GM19193 (cell line): Measurements from ENCODE around the gene OR2T4.

Source experiments
- POLR2A ChIP-seq: IDR thresholded peaks from 4 replicates; pipeline ENCODE4 v1.6.1; 2011; ENCODE audit not compliant: insufficient read depth, insufficient read length; ENCODE audit errors: extremely low read depth

The OR2T4 gene

DNA sequence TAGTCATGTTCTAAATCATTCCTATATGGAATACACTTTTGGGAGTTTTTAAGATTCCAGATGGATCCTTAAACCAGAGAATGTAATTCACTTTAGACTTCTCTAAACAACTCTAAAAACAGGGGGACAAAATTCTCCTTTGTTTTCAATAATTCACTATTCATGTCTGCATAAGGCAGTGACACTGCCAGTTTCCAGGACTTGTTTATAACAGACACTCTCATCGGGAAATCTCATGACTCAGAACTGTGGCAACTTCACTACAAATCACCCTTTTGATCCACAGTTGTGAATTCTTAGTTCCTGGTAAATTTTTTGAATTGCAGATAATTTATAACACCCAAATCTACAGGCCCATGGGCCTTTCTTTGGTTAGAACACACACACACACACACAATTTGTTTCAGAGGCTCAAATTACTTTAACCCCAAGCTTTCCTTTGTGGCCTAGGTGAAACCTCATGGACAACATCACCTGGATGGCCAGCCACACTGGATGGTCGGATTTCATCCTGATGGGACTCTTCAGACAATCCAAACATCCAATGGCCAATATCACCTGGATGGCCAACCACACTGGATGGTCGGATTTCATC is at the start of gene OR2T4:
Gene OR2T4 (plus strand): TSS at position 545 of the 595 bp plus-strand sequence. CDS start 0 bp downstream, at position 545.
- TF ChIP-seq POLR2A, result no peak

DNA sequence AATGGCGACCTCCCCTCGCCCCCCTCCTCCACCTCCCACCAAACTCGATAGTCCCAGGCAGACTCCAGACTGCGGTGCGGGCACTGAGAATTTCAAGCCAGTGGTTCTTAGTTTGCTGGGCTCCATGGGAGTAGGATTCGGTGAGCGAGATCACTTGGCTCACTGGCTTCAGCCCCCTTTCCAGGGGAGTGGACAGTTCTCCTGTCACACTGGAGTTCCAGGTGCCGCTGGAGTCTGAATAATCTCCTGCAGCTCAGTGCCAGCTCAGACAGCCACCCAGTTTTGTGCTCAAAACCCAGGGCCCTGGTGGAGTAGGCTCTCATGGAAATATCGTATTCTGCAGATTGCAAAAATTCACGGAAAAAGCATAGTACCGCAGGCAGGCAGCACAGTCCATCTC is 44.7 kb upstream of the OR2T4 start:
- no peak for TF ChIP-seq POLR2A

- no peak for TF ChIP-seq POLR2A
Measured at GRCh38 chr1:248324468-248324867, 37.0 kb upstream of the OR2T4 start, which contains the start of gene OR2M7. OR2M7 (minus strand) TSS chr1:248324568; CDS start chr1:248324568, 0 bp downstream.

DNA sequence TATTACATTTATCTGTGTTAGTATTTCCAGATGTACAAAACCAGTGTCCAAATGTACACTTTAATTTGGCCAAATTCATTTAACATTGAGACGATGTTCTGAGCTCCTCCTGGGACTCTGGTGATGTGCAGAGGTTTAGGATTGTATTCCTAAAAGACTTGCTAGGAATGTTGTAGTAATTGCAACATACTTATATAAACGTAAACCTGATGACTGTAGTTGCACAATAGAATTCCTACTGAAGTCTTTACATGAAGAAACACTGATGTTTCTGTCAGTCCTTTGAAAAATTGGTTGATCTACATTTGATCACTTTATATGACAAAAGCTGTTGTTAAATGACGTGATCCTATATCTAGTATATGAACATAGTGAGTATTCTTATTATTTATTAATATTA is 18.0 kb upstream of the OR2T4 start:
- TF ChIP-seq POLR2A, result no peak

DNA sequence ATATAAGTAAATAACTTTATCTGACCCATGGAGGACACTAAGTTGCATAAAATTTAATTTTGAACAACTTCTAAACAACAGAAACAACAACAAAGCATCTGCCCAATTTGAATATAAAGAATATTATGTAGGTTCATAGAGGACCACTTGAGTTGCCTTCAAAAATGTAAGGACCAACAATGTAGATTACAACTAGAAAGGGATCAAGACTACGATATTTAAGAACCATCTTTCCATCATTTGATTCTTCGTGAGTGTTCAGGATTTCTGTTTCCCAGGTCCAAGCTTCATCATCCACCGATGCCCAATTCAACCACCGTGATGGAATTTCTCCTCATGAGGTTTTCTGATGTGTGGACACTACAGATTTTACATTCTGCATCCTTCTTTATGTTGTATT is 13.0 kb upstream of the OR2T4 start, which contains the start of gene OR14C36:
Gene OR14C36 (plus strand): TSS at position 301 of the 400 bp plus-strand sequence. CDS start 0 bp downstream, at position 301.
- TF ChIP-seq POLR2A, result no peak

- no peak for TF ChIP-seq POLR2A
Measured at GRCh38 chr1:248359415-248359814, 2.0 kb upstream of the OR2T4 start.

DNA sequence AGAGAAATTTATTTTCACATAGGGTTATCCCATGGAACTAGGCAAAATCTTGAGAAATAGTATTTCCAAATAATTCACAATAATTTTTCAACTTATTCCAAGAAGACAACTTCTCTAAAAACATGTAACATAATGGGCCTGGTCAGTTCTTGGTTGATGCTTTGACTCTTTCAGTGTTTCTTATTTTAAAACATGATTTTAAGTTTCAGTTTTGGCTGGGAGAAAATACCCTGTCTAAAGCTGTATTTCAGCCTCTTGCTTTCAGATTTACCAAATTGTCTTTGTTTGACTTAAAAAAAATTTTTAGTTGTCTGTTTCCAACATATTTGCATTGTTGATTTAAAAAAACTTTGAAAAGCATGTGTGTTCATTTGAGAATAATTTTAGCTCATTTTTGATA is 5.1 kb downstream of the OR2T4 start:
- no peak for TF ChIP-seq POLR2A

- TF ChIP-seq POLR2A, result no peak
Measured at GRCh38 chr1:248372394-248372793, 10.9 kb downstream of the OR2T4 start.

GRCh38 chr1:248373761-248374160 is 12.3 kb downstream of the OR2T4 start:
- no peak for TF ChIP-seq POLR2A

DNA sequence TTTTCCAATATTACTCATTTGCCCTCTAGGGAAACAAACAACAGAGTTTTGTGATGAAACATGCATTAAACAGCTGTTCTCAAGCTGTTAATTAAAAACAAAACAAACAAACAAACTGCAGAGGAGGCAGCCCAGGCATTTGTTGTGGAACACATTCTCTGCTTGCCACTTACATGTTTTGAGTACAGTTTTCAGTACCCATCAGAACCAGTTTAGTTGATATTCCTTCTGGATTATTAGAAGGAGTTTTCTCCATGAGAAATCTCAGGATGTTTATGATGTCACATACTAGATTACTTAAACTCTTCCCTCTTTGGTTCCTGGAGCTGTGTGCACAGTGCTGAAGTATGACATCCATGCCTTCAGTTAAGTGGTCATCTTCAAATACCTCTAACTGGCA is 14.0 kb downstream of the OR2T4 start, which contains the start of gene OR2T6:
Gene OR2T6 (plus strand): TSS at position 301 of the 400 bp plus-strand sequence. CDS start 11,863 bp downstream, outside the sequence.
- TF ChIP-seq POLR2A, result no peak

DNA sequence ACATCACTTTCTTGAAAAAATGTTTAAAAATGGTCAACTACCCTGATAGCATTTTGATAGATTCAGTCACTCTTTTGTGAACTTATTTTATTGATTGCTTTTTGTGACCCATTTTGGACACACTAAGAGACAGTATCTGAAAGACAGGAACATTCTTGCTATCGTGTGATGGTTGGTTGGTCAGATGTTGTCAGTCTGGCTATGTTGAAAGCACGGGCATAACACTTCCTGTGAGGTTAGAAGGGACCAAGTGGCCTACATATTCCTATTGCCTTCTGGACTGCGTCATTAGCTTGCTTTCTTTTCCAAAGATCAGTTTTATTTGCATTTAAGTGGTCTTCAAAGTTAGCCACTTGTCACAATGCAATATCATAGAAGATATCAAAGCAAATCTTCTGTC is 15.5 kb downstream of the OR2T4 start:
- TF ChIP-seq POLR2A, result no peak

GRCh38 chr1:248380854-248381253 is 19.4 kb downstream of the OR2T4 start:
- TF ChIP-seq POLR2A, result no peak

GRCh38 chr1:248388426-248388825 is 27.0 kb downstream of the OR2T4 start:
- no peak for TF ChIP-seq POLR2A

DNA sequence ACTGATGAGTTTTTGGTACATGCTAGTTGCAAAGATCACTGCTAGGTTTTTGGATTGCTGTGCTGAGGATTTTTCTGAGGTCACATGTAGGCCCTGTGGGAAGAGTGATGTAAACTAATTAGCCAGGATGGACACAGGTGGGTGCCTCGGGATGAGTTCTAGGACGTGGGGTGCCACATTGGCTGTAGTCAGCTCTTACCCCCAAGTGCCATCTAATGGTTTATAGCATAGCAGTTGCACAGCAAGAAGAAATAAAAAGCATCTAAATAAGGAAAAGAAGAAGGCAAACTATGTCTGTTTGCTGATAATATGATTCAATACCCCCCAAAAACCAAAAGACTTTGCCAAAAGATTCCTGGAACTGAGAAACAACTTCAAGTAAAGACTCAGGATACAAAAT is 31.6 kb downstream of the OR2T4 start:
- TF ChIP-seq POLR2A, result no peak

- TF ChIP-seq POLR2A, result no peak
Measured at GRCh38 chr1:248402748-248403147, 41.3 kb downstream of the OR2T4 start, which contains the start of gene OR2T1. OR2T1 (plus strand) TSS chr1:248403048; CDS start chr1:248406148, 3,100 bp downstream.

- TF ChIP-seq POLR2A, result no peak
Measured at GRCh38 chr1:248404024-248404423, 42.6 kb downstream of the OR2T4 start.

DNA sequence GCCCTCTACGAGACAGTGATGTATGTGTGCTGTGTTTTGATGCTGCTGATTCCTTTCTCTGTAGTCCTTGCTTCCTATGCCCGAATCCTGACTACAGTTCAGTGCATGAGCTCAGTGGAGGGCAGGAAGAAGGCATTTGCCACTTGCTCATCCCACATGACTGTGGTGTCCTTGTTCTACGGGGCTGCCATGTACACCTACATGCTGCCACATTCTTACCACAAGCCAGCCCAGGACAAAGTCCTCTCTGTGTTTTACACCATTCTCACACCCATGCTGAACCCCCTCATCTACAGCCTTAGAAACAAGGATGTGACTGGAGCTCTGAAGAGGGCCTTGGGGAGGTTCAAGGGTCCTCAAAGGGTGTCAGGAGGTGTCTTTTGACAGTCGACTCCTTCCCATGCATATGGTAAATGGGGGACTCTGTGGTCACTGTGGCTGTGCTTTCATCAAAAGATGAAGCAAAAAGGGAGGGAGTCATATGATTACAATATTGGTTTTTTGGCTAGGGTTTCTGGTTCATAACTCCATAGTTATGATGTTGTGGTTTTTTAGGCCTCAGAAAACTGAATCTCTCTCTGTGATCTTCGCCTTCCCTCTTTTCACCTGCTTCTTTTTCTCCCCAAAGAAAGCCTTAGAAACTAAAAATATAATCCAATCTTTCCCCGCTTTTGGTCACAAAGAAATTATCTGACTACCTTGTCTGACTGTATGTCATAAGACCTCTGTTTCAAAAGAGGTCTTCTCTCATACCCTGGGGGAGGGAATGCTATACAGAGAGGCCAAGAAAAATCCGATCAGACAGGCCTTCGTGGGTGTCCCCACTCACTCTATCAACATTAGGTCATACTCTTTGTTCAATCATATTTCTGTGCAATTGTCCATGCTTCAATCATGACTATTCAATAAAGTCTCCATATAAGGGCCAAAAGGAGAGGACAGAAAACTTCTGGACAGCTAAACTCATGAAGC is 45.5 kb downstream of the OR2T4 start:
- no peak for TF ChIP-seq POLR2A
